GM23338 (cell line): ENCODE results near the gene CCDC122. TPM values are rescaled to one million over a fixed set of nuclear protein-coding genes. Genes with fewer than 3 reads are reported as not detected.

Experiments used
- ATAC-seq: fragments of 200-7000 bp; cut with Tn5 transposase; 3 replicates; pipeline ENCODE4 v1.9.1; 2020
- DNase-seq: peaks from one replicate; pipeline ENCODE4 v3.0.0-alpha.2; 2015; ENCODE audit warnings: low spot score
- H2AFZ ChIP-seq: fragments of 200-600 bp; sonication (generic); 2 replicates; pipeline ENCODE4 v1.8.0; 2016; ENCODE audit warnings: antibody characterized with exemption, mild to moderate bottlenecking, moderate library complexity
- H3F3A ChIP-seq: fragments of 200-600 bp; sonication (generic); replicated peaks from 2 replicates; pipeline ENCODE4 v1.8.0; 2017; ENCODE audit warnings: antibody characterized with exemption, mixed run types, low read depth
- H3K27ac ChIP-seq: fragments of 200-600 bp; sonication (generic); 2 replicates; pipeline ENCODE4 v1.6.1; 2016; ENCODE audit warnings: low read depth
- H3K27me3 ChIP-seq: fragments of 200-600 bp; sonication (generic); 2 replicates; pipeline ENCODE4 v1.8.0; 2016; ENCODE audit warnings: mild to moderate bottlenecking, mixed run types, moderate library complexity; ENCODE audit not compliant: insufficient read depth
- H3K36me3 ChIP-seq: fragments of 200-600 bp; sonication (generic); 2 replicates; pipeline ENCODE4 v1.8.0; 2016; ENCODE audit warnings: mild to moderate bottlenecking; ENCODE audit not compliant: insufficient read depth
- H3K4me1 ChIP-seq: fragments of 200-600 bp; sonication (generic); 2 replicates; pipeline ENCODE4 v1.8.0; 2016; ENCODE audit warnings: mild to moderate bottlenecking, moderate library complexity; ENCODE audit not compliant: insufficient read depth
- H3K4me2 ChIP-seq: fragments of 200-600 bp; sonication (generic); 2 replicates; pipeline ENCODE4 v1.7.1; 2017; ENCODE audit warnings: mixed run types
- H3K4me3 ChIP-seq: fragments of 200-600 bp; sonication (generic); 2 replicates; pipeline ENCODE4 v1.6.1; 2016; ENCODE audit warnings: mixed run types
- H3K79me2 ChIP-seq: fragments of 200-600 bp; sonication (generic); replicated peaks from 2 replicates; pipeline ENCODE4 v1.8.0; 2017; ENCODE audit warnings: mild to moderate bottlenecking; ENCODE audit not compliant: insufficient read depth
- H3K9me2 ChIP-seq: fragments of 200-600 bp; sonication (generic); 2 replicates; pipeline ENCODE4 v1.8.0; 2017; ENCODE audit not compliant: insufficient read depth
- H4K20me1 ChIP-seq: fragments of 200-600 bp; sonication (generic); replicated peaks from 2 replicates; pipeline ENCODE4 v1.8.0; 2017; ENCODE audit warnings: mild to moderate bottlenecking; ENCODE audit not compliant: insufficient read depth
- H3K27ac Mint-ChIP-seq: 2 replicates; pipeline ENCODE4 v1.8.0; 2020; ENCODE audit warnings: inconsistent platforms, mild to moderate bottlenecking, moderate library complexity, mixed read lengths
- H3K27me3 Mint-ChIP-seq: 3 replicates; pipeline ENCODE4 v1.8.0; 2022; ENCODE audit warnings: low read depth, mild to moderate bottlenecking, moderate library complexity, mixed read lengths, inconsistent platforms; ENCODE audit not compliant: insufficient read depth, poor library complexity
- H3K36me3 Mint-ChIP-seq: 3 replicates; pipeline ENCODE4 v1.8.0; 2021; ENCODE audit warnings: low read depth, mild to moderate bottlenecking, inconsistent platforms, moderate library complexity, mixed read lengths
- H3K4me1 Mint-ChIP-seq: 3 replicates; pipeline ENCODE4 v1.8.0; 2020; ENCODE audit warnings: mild to moderate bottlenecking, inconsistent platforms, mixed read lengths
- H3K4me3 Mint-ChIP-seq: 3 replicates; pipeline ENCODE4 v1.8.0; 2021; ENCODE audit warnings: moderate library complexity, mild to moderate bottlenecking, inconsistent platforms, mixed read lengths
- H3K9me3 Mint-ChIP-seq: 3 replicates; pipeline ENCODE4 v1.8.0; 2020; ENCODE audit warnings: moderate library complexity, mild to moderate bottlenecking, inconsistent platforms, mixed read lengths
- CREB1 ChIP-seq: fragments of 250-450 bp; sonication (Bioruptor Pico); IDR thresholded peaks from 2 replicates; pipeline ENCODE4 v1.5.0; 2020; ENCODE audit warnings: low read depth, mild to moderate bottlenecking, moderate library complexity
- CTCF ChIP-seq, 2 experiments: fragments of 200-600 bp in 1 of 2; sonication (generic) in 1 of 2; conservative IDR thresholded peaks; 2 replicates each; pipeline versions ENCODE4 v1.5.1 to v1.6.1; 2016 to 2017; ENCODE audit warnings: antibody characterized with exemption in 2 of 2, low read depth in 2 of 2, mild to moderate bottlenecking in 2 of 2, moderate library complexity in 1 of 2
- ETS1 ChIP-seq: IDR thresholded peaks from 2 replicates; pipeline ENCODE4 v1.6.1; 2016; ENCODE audit warnings: antibody characterized with exemption
- EZH2 ChIP-seq: fragments of 200-600 bp; sonication (generic); IDR thresholded peaks from one replicate; pipeline ENCODE4 v1.8.0; 2017; ENCODE audit warnings: antibody characterized with exemption, mild to moderate bottlenecking, low read depth; ENCODE audit not compliant: unreplicated experiment
- EZH2phosphoT487 ChIP-seq: fragments of 200-600 bp; sonication (generic); IDR thresholded peaks from one replicate; pipeline ENCODE4 v1.8.1; 2018; ENCODE audit warnings: antibody characterized with exemption; ENCODE audit not compliant: unreplicated experiment
- JUNB ChIP-seq: IDR thresholded peaks from one replicate; pipeline ENCODE4 v1.6.1; 2016; ENCODE audit warnings: antibody characterized with exemption; ENCODE audit not compliant: unreplicated experiment
- NANOG ChIP-seq: IDR thresholded peaks from 2 replicates; pipeline ENCODE4 v1.6.1; 2016; ENCODE audit warnings: antibody characterized with exemption, borderline replicate concordance
- POLR2AphosphoS5 ChIP-seq: IDR thresholded peaks from 2 replicates; pipeline ENCODE4 v1.6.1; 2016; ENCODE audit warnings: antibody characterized with exemption, low read depth
- REST ChIP-seq: IDR thresholded peaks from one replicate; pipeline ENCODE4 v1.6.1; 2018; ENCODE audit warnings: antibody characterized with exemption; ENCODE audit not compliant: unreplicated experiment
- ZNF114 ChIP-seq: fragments of 250-450 bp; sonication (Bioruptor Pico); IDR thresholded peaks from 2 replicates; pipeline ENCODE4 v1.5.0; 2020; ENCODE audit warnings: mild to moderate bottlenecking, moderate library complexity
- ZNF331 ChIP-seq: fragments of 250-450 bp; sonication (Bioruptor Pico); IDR thresholded peaks from 2 replicates; pipeline ENCODE4 v1.5.0; 2020; ENCODE audit warnings: low read depth, mild to moderate bottlenecking, moderate library complexity
- polyA plus RNA-seq: library from polyadenylated mRNA; unstranded; fragments of >200 nt; fragmentation: Nextera tagmentation; extraction: Ambion mirVana; gene quantifications from 2 replicates; pipeline ENCODE4 v1.2.1, GENCODE V29; 2016
- total RNA-seq: library from RNA; depleted of rRNA; stranded (reverse); fragments of >200 nt; shearing (Covaris generic); gene quantifications from 2 replicates; pipeline ENCODE4 v1.2.3, GENCODE V29; 2014

The CCDC122 gene
- total and polyA plus RNA-seq, 2 experiments from 2014 or later, result 7.5 to 30.6 TPM

- no peak for TF ChIP-seq REST
Measured at GRCh38 chr13:43865892-43866291, 13.6 kb downstream of the CCDC122 start (continued).

- Mint-ChIP-seq H3K4me1 (peaks cover 11% of the 10 kb centered on the region; the same call in 2 of the 3 replicates), H3K4me3 (no peak overlapping the region), H3K9me3 (peaks cover 7% of the 10 kb centered on the region; the same call in 1 of the 3 replicates), H3K27ac (no peak overlapping the region), H3K36me3 (peaks cover 26% of the 10 kb centered on the region; the same call in 2 of the 3 replicates), H3K27me3 (peaks cover 2% of the 10 kb centered on the region)
- H3K4me2 ChIP-seq, result no peak overlapping the region
- H3F3A ChIP-seq, result no peaks in the 10 kb centered on the region
- no peaks in the 10 kb centered on the region for H3K27me3 ChIP-seq
- no peak overlapping the region for H3K27ac ChIP-seq
- DNase-seq (no peak), ATAC-seq (no peak)
- no peak overlapping the region for H3K4me3 ChIP-seq
- peaks cover 7% of the 10 kb centered on the region for H3K4me1 ChIP-seq
- H3K9me2 ChIP-seq, result peaks cover 3% of the 10 kb centered on the region; the same call in 1 of the 2 replicates
- H3K79me2 ChIP-seq, result no peaks in the 10 kb centered on the region
- no peak overlapping the region for H2AFZ ChIP-seq
- no peaks in the 10 kb centered on the region; the same call in 1 of the 2 replicates for H3K36me3 ChIP-seq
- no peaks in the 10 kb centered on the region for H4K20me1 ChIP-seq
- TF ChIP-seq CTCF (conservative IDR thresholded peaks at IDR 0.05; ENCODE audit: low read depth in 2 of 2) (no peak), REST (no peak), NANOG (no peak), JUNB (no peak), CREB1 (CRISPR knock-in tag) (no peak), ZNF331 (CRISPR knock-in tag) (no peak), ETS1 (no peak), POLR2AphosphoS5 (no peak), EZH2 (no peak), EZH2phosphoT487 (no peak), ZNF114 (CRISPR knock-in tag) (no peak)
Measured at GRCh38 chr13:43864921-43865320, 14.6 kb downstream of the CCDC122 start.
